Activated effector memory CD4-positive, alpha-beta T cell treated with anti-CD3 and anti-CD28 coated beads, Interleukin-2, amount 50 U/mL, for 16 hours (primary cell): ENCODE results near the gene SLC35F1.

ENCODE experiments used
- DNase-seq: peaks from one replicate; pipeline ENCODE4 v3.0.0-alpha.2; 2020

The SLC35F1 gene

GRCh38 chr6:118285791-118286190 is 378.7 kb downstream of the SLC35F1 start:
- no peak for DNase-seq

DNA sequence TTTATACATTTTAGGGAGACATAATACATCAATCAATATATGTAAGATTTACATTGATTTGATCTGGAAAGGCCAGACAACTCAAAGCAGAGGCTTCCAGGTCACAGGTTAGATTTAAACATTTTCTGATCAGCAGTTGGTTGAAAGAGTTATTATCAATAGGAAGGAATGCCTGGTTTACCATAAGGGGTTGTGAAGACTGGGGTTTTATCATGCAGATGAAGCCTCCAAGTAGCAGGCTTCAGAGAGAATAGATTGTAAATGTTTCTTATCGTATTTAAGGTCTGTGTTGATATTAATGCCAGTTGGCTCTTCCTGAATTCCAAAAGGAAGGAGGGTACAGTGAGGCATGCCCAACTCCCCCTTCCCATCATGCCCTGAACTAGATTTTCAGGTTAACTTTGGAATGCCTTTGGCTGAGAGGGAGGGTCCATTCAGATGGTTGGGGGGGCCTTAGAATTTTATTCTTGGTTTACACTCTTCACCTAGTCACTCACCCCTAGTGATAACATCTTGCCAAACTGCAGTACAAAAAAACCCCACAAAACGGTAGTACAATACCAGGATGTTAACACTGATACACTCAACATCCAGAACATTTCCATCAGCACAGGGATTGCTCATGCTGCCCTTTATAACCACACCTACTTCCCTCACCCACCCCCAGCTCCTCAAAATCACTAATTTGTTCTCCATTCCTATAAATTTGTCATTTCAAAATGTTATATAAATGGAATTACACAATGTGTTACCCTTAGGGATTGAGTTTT is 381.5 kb downstream of the SLC35F1 start:
- DNase-seq: no peak

DNA sequence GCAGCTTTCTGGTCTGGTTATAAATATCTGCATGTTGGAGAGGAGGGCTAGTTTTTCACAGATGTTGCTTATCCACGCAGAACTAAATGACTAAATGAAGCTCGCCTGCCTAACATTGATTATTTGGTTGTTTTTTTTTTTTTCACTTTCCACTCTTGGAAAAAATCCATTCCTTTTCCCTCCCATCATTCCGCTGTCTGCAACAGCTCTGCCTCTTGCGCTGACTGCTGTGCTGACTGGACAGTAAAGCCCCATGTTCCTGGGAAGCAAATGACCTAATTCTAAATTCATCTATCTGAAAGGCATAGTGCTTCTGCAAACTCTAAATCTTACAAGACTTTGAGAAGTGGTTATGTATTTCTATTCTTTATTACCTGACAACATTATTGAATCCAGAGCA is 385.5 kb downstream of the SLC35F1 start:
- no peak for DNase-seq

DNA sequence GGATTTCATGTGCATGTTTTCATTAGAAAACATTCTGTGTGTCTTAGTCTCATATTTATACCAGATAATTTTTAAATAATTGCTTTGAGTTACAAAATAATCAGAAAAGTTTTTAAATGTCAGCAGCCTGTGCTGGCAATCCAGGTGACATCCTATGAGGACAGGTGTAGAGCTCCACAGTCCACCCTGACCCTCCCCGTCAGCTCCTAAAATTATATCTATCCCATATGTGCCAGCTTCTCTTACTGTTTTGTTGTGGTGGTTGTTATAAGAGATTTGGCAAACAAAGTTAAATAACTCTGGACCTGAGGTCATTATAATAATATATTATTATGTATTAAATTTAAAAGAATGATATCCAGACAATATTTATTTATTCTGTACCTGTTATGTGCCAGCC is 387.8 kb downstream of the SLC35F1 start:
- no peak for DNase-seq

GRCh38 chr6:118295336-118295735 is 388.3 kb downstream of the SLC35F1 start:
- no peak for DNase-seq

DNA sequence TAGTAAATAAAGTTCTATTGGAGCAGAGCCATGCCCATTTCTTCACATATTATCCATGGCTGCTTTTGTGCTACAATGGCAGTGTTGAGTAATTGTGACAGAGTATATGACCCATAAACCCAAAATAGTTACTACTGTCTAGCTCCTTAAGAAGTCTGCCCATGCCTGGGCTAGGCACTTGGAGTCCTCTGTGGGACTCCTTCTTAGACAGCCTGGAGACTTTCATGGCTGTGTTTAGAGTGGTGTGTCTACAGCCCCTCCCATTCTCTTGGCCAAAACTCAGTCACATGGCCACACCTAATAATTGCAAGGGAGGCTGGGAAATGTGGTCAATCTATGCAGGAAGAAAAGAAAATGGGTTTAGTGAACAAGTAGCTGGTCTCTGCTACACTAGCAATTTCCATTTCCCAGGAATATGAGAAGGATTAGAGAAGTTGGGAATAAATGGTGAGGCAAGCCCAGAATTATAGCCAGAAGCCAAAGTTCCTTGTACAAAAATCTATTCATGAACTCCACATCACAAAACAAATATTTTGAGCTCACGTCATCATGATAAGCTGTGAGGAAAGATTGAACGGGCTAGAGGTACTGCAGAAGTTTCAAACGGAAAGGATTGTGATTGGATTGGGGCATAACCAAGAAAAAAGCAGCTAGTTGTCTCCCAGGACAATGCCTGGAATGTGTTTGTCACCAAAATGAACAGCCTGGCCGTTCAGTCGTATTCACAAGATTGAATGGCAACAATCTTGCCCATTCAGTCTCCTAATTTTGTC is 389.3 kb downstream of the SLC35F1 start:
- no peak for DNase-seq

DNA sequence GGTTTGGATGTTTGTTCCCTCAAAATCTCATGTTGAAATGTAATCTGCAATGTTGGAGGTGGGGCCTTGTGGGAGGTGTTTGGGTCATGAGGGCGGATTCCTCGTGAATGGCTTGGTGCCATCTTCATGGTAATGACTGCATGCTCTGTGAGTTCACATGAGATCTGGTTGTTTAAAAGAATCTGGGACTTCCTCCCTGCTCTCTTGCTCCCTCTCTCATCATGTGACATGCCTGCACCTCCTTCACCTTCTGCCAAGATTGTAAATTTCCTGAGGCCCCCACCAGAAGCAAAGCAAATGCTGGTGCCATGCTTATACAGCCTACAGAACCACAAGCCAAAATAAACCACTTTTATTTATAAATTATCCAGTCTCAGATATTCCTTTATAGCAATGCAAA is 390.8 kb downstream of the SLC35F1 start:
- DNase-seq: no peak

DNA sequence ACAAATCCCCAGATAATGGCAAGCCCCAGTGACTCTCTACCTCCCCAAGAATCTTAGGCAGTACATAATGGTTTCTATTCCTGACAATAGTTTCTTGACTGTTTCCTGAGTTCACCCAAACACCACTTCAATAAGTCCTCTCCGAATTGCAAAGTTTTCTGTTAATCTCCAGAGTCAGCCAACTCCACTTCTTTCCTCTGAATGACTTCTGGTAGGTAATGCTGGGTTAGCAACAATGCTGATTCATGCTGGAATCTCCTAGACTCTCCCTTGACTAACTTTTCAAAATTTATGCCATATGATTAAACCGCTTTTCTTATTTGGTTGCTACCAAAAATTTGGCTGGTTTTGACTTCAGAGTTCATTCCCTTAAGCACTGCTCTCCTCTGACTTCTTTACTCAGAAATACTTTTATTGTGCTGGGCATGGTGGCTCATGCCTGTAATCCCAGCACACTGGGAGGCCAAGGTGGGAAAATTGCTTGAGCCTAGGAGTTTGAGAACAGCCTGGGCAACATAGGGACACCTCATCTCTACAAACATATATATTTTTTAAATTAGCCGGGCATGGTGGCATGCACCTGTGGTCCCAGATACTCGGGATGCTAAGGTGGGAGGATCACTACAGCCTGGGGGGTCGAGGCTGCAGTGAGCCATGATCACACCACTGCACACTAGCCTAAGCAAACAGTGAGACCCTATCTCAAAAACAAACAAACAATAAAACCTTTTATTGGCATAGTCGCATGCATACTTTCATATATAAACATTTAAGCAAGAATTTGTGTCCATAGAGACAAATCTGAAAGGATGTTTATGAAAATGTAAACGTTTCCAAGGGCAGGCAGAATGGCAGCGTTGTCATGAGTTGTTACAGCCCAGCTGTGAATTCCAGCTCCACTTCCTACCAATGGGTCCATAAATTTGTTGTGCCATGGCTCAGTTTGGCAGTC is 391.7 kb downstream of the SLC35F1 start:
- no peak for DNase-seq

- DNase-seq: no peak
Measured at GRCh38 chr6:118299457-118299856, 392.4 kb downstream of the SLC35F1 start.

DNA sequence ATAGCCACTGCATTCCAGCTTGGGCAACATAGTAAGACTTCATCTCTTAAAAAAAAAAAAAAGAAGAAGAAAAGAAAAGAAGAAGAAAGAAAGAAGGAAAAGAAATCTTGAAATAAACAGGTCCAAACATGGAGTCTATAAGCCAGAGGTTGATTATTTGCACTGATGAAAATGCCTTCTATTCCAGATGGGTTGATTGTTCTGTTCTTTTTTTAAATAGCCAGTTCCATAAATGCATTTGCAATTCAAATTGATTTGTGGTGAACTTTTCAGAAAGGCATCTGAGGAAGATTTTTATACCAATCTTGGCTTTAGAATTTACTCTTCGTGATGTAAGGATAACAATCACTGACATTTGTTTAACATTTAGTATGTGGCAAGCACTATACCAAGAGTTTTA is 397.3 kb downstream of the SLC35F1 start:
- no peak for DNase-seq

DNA sequence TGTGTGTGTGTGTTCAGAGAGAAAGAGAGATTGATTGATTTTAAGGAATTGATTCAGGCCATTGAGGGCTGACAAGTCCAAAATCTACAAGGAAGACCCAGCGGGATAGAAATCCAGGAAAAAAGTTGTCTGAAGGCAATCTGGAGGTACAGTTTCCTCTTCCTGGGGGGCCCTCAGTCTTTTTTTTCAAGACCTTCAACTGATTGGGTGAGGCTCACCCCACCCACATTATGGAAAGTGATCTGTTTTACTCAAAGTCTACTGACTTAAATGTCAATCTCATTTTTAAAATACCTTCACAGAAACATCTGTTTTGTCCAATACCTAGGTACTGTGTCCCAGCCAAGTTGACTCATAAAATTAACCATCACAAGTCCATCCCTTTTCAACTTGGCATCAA is 398.0 kb downstream of the SLC35F1 start:
- DNase-seq: no peak

DNA sequence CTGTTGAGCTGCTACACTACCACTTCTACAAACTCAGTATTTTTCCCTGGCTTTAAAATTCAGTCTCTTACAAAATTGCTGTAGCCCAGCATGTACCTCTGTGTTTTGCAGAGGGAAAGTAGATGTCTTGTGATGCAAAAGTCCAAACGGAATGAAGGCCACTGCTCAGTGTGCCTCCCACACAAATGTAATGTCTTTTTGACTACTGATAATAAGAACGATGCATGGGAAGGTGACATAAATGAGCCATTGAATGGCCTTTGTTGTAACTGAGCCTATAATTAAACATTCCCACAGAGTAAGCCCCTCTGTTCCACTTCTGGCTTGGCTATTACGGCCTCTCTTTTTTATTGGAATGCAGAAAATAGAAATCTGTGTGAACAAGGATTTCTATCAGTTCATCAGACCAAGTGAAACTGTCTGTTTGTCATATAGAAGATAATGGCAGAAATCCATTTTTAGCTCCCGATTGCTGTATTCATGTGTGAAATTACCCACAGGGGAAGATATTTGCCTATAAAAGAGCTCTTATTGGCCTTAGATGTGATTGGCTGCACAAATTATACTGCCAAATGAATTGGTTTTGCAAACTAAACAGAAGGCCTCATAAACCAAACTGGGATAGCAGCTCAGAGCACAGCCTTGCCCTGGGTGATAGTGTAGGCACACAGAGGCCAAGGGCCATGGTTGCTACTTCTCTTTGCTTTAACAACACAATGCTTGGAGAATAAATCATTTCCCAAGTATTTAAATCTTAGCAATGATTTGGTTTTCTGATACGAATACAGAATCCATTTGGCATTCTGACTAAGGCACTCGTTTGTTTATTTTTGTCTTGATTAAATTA is 399.6 kb downstream of the SLC35F1 start:
- no peak for DNase-seq

DNA sequence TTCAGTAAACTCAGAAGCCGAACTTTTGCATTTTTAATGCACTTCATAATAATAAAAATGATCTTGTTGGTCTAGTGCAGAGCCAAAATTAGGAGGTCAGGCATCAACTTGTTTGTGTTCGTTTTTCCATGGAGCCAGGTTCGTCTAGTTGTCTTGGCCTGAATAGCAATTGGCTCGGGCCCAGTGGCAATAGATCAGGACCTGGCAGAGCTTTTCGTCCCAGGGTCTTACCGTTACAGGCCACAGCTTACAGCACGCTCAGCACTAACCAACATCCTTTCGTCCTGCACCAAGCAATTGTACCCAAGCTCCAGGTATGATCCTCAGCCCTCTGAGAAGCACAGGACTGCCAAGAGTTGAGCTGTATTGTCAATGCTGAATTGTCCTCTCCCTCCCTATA is 400.5 kb downstream of the SLC35F1 start:
- DNase-seq: no peak

DNA sequence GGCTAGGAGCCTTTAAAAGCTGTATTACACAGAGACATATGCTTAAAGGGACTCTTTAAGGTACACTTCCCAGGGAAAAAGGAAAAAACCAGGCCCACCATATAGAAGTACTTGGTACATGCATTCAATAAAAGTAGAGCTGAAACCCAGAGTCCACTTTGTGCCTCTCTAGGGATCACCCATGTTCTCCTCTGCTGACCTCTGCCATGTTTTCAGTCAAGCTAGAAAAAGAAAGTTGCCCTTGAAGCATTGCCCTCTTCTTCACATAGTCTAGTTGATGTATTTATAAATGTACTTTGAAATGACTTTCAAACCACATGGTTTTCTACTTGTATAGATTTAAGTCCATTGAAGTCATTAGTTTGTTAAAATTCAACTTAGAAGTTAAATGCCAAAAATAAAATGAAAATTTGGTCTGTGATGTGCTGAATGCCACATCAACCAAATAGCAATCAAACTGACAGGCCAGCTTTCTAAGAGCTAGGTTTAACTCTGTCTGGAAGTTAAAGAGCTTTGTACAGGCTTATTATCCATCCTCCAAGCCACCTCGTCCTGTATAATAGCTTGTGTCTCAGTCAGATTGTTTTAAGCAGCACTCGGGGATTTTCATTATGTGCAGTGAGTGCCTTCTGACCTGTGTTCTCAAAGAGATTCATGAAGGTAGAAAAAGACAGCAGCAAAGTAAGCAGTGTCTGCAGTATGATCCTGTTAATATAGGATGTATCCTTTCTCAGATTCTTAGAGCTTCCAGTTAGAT is 402.5 kb downstream of the SLC35F1 start:
- no peak for DNase-seq

DNA sequence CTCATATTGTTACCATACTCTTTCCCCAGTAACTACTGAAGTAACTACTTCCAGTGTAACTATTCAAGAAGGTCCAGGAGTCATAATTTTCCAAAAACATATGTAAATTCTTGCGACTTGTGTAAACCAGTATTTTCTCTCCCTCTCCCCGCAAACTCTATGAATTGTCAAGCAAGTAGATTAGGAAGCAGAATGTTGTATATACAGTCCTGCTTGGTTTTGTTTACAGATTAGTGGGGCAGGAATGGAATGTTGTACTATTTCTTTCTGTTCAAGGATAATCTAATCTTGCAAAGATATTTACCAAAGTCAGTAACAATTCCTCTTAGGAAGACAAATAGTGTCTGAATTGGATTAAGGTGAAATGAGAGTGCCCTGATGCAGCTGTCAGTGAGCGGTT is 406.1 kb downstream of the SLC35F1 start:
- DNase-seq: no peak

DNA sequence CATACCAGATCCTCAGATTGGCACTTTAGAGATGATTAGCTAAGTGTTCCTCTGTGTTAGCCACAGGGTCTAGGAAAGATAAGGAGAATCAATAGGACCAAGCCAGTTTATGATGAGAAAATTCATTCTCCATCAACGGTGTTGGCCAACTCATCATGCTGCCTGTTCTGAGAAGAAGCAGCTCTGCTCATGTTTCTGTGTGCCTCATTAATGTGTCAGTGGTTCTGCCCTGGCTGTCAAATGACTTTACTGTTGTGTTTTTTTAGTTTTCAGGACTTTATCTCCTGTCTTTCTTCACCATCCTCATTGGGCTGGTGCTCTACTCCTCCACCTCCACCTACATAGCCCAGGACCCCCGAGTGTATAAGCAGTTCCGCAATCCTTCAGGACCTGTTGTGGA is 406.7 kb downstream of the SLC35F1 start:
- no peak for DNase-seq

GRCh38 chr6:118316796-118317384 is 409.8 kb downstream of the SLC35F1 start:
- DNase-seq: no peak

DNA sequence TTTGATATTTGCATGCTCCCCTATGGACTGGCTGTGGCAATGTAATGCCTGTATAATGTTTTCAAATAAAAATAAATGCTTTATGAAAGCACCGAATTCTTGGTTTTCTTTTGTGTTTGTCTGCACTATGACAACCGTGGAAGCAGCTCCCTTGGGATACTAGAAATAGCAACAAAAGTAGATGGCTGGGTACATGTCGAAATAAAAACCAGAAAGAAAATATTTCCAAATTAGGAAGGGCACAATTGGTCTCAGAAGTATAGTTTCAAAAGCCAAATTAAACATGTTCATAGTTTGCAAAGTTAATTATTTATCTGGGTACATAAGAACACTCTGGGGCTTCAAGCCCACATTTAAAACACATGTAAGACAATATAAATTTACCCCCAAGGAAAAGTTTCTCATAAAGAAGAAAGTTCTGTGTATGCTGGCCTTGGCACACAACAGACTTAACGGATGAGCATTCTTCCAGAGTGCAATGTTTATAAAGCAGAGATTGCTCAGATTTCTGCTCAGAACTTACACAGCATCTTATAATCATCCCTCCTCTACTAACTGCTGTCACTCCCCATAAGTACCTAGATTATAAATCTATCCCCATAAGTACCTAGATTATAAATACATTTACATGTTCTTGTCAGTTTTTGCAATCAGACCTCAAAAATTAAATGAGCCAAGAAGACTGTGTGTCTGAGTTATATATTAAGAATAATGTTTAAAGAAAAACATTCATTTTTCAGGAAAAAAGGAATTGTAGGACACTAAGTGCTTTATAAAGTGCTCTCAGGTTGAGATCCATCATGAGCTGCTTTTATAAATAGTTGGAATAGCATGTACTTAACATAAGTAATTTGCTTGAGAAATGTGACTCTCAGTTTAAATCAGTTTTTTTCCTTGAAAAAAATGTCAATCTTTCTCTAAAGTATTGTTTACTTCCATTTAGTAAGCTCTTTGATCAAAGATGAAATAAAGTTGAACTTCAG is 410.8 kb downstream of the SLC35F1 start:
- DNase-seq: no peak

DNA sequence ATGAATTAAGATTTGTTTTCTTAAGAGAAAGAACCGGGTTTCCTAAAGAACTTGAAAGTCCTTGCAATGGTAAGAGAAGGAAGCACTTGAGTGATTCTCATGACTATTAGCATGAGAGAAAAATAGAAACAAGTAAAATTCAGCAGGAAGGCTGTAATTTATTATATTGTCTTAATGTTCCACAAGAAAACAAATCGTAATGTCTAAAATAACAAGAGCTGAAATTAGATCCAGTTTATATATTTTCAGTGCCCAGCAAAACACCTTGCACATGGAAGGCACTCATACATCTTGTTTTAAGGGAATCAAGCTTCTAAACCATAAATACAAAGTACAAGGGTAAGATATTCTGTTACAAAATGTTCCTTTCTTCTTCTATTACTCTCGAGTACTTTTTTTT is 411.6 kb downstream of the SLC35F1 start:
- no peak for DNase-seq

- no peak for DNase-seq
Measured at GRCh38 chr6:118319416-118319815, 412.4 kb downstream of the SLC35F1 start.
